SKM-1 treated with dmso at 0.1 percent for 144 hours (cell line): ENCODE results near the gene LRMDA.
A peak's percentile ranks its signal among the peaks of the same experiment; 100 is the strongest.

ENCODE experiments used
- DNase-seq: peaks from one replicate; lab custom pipeline; 2025; ENCODE audit not compliant: unreplicated experiment; lab: John Stamatoyannopoulos, UW

The LRMDA gene

DNA sequence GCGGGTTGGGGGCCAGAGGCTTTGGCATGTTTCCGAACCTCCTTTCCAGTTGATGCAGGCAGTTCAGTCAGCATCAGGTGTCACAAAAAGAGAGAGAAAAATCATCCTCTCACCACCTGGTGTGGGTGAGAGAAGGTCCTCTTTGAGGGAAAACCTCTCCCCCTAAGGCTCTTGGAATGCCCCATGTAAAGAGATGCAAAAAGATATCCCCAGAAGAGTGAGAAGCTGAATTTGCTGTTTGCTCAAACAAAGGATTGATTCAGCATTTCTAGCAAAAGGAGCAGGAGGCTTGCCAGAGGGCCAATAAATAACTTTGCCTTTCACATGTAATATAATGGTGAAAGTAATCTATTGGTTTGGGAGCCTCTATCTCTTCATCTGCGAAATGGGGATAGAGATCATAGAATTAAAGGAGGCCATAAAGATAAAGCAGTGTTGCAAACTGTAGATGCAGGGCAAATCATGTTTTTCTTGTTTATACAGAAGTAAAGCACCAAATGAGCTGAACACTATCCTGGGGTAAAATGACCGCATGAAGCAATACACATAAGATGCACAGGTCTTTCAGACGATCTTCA is 425.9 kb downstream of the LRMDA start:
- DNase-seq: no peak

- no peak for DNase-seq
These were observed 426.5 kb downstream of the LRMDA start for GRCh38 chr10:75857896-75858295.

- no peak for DNase-seq
These were observed 426.9 kb downstream of the LRMDA start for GRCh38 chr10:75858339-75858738.

- no peak for DNase-seq
These were observed 427.7 kb downstream of the LRMDA start for GRCh38 chr10:75859141-75859540.

DNA sequence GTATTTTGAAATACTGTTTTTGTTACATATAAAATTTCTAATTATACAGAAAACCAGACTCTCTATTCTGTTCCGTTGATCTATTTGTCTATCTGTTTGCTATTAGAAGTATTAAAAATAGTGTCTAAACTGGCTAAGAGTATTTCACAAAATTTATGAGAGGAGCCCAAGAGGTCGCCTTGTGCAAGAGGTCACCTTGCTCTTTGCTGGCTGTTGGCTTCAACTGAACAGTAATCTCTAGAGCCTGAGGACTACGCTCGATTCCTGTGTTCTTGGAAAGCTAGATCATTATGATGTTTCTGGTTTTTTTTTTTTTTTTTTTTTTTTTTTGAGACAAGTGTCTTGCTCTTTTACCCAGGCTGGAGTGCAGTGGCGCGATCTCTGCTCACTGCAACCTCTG is 428.6 kb downstream of the LRMDA start:
- no peak for DNase-seq

- DNase-seq: peak; percentile 31
These were observed 430.2 kb downstream of the LRMDA start for GRCh38 chr10:75861582-75861981.

DNA sequence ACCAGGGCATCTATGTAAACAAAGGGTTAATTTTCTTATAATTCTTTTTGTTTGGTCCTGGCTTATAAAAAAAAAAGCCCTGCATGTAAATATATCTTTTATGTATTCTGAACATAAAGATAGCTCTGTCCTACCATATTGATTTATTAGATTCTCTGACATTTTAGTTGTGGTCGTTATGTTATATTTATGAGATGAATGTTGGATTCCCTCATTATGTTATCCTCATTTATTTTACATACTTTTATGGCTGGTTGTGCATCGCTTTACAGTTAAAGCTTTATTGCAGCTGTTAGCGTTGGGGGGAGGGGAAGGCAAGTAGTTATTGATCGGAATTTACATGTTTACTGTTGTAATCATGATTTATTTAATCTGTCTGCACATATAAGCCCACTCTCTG is 431.5 kb downstream of the LRMDA start:
- no peak for DNase-seq

DNA sequence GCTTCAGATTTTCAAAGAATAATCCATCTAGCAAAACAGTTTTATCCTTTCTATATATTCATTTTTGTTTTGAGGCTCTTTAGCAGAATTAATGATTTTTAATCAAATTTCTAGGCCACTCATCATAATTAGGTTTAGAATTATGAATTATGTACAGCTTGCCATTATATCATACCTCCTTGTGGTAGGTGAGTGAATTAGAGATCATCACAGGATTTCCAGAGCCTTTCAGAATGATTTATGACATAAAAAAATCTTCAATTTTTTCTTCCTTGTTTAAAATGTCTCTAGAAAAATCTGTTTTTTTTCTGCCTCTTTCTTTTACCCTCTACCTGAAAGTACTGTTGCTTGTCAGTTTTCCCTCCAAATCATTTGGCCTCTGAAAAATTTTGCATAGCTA is 433.3 kb downstream of the LRMDA start:
- DNase-seq: no peak

DNA sequence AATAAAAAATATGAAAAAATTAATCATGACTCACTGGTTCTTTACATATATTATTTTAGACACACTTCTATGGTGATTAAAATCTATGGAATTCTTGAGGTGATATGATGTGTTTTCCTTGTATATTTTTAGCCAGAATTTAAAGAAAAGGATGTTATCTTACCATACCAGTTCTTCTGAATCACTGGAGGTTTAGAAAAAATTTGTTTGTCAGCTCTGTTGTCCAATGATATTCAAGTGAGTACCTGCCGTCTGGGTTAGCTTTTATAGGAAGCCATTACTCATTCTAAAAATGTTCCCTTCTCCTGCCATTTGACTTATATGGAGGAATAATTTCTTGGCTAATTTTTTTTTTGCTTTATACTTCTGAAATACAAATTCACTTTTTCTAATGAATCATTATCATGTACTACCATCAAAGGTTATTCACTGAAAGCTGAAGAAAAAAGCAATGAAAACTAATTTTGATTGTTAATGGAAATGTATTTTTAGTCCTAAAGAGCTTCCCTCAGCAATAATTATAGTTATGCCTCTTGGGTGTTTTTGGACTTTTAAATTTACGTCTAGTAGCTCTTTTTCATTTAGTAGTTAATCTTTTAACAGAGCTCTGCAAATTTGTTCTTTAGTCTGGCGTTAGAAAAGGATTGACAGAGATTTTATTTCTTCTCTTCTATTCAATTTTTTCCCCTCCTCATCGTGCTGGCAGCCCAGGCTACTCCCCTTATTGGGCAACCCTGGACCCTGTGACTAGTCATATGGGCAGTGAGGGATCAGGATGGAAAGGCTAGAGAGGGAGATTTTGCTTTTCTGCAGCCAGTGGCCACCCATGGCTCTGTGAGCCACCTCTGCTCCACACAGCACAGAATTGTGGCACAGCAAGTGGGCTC is 434.2 kb downstream of the LRMDA start:
- no peak for DNase-seq

DNA sequence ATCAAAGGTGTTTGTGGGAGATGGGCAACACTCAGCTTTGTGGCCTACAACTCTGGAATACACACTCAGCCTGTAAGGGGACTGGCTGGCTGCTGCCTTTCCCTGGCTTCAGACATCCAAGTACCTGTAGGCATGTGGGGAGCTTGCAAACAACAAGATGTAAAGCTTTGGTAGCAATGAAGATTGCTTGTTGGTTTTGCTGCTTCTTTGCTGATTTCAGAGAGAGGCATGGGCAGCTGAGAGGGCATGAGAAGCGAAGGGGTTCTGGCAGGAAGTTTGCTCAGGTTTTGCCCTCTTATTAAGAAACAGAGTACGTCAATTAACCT is 434.8 kb downstream of the LRMDA start:
- DNase-seq: no peak

DNA sequence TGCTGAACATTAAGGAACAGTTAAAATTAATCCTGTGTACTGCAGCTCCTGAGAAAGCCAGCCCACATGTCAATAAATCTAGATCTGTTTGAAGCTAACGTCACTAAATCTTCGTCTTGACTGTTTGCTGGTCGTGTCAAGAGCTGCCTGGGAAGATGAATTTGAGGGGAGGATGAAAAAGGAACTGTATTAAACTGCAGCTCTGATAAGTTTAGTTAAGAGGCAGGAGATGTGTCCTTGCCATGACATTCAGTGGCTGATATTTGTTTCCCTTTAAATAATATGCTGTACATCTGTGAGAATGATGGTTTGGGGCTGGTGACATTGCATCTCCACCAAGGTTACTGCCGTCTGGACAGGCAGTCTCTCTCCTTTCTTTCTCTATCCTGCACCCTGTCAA is 435.3 kb downstream of the LRMDA start:
- no peak for DNase-seq

DNA sequence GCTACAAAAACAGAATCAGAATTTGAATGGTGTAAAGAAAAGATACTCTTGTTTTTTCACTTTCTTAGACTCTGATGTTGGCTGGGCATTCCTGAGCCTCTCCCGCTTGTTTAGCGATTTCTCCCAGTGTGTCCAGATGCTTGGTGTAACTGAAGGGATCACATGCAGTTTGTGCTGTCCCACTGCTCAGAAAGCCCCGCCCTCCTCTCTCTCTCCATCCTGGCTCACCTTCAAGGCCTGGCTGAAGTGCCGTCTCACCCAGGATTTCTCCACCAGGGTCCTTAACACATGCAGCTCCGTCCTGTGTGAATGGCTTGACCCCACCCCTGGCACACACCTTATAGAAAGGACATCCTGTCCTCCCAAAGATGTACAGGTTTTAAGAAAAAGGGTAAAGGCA is 437.1 kb downstream of the LRMDA start:
- no peak for DNase-seq

DNA sequence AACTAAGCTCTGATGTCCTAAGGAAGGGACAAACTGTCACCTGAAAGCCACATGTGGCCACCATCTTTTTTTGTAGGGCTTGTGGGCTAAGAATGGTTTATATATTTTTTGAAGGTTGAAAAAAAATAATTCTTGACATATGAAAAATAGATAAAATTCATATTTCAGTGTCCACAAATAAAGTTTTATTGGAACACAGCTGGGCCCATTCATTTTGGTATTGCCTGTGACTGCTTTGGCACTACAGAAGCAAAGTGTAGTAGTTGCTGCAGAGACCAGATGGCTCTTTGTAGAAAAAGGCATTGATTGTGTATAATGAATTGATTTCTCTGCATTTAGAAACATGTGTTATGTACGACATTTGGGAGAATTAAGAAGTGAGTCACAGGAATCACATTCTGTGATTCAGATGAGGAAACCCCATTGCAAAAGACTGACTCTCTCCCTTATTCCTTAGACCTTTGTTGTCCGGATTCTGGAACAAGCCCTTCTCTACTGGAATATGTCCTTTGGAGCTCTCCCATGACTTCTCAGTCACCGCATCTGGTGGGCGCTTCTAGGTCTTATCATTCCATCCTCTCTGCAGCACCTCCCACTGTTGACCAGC is 438.7 kb downstream of the LRMDA start:
- DNase-seq: no peak

GRCh38 chr10:75875740-75876139 is 444.3 kb downstream of the LRMDA start:
- no peak for DNase-seq

DNA sequence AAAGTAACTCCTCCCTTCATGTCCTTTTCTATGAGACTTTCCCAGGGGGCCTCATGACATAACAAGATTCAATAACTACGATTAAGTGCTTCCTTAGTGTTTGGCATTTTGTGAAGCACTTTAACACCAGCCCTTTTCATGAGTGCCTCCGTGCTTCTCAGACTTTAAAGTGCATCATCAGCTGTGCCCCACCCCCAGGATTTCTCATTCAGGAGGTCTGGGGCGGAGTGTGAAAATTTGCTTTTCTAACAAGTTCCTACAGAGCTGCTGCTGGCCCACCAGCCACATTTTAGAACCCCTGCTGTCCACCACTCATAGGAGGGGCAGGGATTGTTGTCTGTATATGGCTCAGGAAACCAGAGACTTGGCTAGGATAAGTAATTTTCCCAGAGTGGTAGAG is 445.3 kb downstream of the LRMDA start:
- no peak for DNase-seq

DNA sequence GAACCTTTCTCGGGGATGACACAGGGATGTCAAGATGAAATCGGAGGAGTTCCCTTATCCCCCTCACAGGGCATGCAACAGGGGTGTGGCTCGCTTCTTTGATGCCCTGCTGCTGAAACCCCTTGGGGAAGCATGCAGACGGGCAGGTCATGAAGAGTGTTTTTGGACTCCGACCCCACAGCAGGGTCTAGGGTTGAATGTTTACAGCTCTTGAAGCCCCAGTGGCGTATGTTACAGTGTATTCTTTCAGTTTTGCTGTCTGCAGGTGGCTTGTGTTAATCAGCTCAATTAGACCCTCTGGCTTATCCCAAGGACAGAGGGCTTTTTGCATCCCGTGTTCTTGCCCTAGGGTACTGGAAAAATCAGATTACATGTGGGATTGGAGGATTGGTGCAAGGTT is 446.5 kb downstream of the LRMDA start:
- DNase-seq: no peak

DNA sequence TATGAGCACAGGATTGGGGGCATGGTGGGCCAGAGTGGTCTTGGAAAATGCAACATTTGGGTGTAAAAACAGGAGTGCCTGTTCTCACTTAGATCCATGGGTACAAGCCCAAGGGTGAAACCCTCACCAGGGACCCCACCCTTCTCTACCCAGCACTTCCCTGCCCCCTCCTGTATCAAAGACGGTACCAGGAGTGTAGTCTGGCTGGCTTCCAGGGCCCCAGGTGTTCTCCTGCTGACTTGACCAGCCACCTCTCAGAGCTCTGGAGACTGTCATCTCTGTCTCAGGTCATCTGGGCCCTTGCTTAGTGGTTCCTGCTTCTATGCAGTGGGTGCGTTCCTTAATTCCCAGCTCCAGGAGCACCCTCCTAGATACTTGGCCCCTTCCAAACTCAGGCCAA is 447.2 kb downstream of the LRMDA start:
- no peak for DNase-seq

DNA sequence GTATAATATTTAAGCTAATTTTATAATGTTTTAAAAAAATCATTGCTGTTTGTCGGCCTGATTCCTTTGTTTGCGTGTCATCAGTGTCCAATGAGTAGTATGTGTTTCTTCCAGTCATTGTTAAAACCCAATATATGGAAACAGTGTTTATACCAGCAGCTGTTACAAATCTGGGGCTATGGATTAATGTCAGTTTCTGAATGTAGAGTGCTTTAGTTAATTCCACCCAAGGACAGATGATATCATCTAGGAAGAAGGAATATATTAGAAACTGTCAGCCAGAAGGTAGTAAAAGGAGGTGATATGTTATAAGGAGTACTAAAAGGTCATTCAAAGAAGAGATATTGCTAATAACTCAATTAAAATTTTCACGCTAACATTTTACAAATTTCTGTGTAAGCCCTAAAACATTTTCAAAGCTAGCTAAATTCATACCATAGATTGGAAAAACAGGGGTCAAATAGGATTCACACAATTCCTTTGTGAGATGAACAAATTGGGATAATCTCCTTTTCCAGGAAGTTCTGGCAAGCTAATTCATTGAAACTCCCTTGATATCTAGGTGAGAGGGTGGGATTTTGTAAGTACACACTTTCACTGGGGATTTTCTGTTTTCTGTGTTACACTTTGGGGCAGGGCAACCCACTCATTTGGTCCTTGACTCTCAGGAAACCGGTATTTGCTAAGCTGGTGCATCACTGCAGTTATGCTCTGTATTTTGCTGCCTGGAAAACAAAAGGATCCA is 448.8 kb downstream of the LRMDA start:
- no peak for DNase-seq

DNA sequence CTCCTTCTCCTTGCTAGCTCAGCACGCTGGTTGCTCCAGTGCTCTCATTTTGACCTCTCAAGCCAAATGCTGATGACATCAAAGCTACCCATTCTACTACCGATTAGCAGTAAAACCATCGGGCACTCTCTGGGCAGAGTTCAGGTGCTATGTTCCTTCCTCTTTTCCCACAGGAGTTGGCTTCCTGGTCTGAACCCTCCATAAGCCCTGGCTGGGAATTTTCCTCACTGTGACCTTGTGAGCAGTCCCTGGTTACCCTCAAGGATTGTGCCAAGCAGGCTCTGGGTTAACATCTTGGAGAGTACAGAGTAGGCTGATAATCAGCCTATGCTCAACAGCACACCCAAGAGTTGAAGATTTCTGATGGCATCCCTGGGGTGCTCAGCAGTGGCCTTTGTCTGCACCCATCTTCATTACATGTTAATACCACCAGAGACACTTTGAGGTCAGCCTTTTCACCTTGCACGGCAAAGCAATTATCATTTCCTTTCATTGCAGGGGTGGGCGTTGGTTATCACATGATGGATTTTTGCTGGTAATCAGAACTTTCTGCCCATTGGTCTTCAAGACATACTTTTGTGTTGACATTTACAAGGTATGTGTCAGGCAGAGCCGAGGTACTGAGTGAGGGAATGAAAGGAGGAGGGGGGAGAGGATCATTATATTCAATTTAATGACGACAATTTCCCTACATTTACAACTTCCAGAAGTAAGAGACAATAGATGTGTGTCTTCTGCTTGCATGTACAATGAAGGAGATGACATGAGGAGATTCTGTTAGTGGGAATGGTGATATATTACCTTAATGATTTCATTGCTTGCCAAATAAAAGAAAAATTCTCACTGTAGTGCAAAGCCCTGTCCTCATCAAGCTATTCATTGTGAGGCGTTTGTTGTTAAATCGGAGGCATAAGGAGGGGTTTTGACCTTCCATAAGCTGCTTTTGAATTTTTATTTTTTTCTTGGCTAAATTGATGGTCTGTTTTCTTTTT is 452.0 kb downstream of the LRMDA start:
- DNase-seq: no peak

GRCh38 chr10:75884808-75885207 is 453.4 kb downstream of the LRMDA start:
- DNase-seq: no peak

DNA sequence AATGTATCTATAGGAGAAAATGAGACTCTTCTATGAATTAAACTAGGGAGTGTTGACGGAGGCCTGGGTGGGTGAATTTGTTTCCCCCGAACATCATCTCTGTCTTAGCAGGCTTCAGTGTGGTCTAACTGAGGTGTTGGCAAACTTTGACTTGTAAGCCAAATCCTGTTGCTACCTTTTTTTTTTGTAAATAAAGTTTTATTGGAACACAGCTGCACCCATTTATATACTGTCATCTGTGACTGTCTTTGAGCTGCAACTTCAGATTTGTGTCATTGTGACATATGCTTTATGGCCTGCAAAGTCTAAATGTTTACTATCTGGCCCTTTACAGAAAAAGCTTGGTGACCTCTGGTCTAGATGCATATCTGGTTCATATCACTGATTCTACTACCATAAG is 455.9 kb downstream of the LRMDA start:
- no peak for DNase-seq
